HG03095 (cell line): Measurements from ENCODE around the gene NEURL1.
"Not testable (repeated sequence)": the region's sequence is repeated elsewhere in the genome, so short reads cannot be mapped to it uniquely, and the experiment has no call there.

Source experiments
- ATAC-seq: cut with Tn5 transposase; IDR thresholded peaks from one replicate; pipeline ENCODE4 v1.9.1; 2021; ENCODE audit warnings: moderate library complexity; ENCODE audit not compliant: unreplicated experiment

Gene NEURL1

GRCh38 chr10:103620891-103621782 is 127.6 kb downstream of the NEURL1 start:
- no peak for ATAC-seq

GRCh38 chr10:103621783-103622125 is 128.2 kb downstream of the NEURL1 start:
- no peak for ATAC-seq

DNA sequence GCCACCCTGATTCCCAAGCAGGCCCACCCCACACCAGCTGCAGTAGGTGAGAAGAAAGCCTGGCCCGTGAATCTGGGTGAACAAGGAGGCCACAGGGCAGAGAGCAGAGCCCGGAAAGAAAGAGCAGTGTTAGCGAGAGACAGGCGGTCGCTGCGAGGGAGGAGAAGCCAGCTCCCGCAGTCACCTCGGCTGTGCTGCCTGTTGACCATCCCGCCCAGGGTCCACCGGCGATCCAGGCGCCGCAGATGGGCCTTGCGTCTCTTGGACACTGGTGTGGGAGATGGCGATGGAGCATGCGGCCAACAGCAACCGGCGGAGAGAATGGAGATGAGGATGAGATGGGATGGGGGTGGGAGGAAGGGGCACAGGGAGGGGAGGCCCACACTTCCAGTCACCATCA is 128.8 kb downstream of the NEURL1 start:
- no peak for ATAC-seq

- no peak for ATAC-seq
These were observed 129.6 kb downstream of the NEURL1 start for GRCh38 chr10:103622935-103623574.

- ATAC-seq: no peak
These were observed 132.7 kb downstream of the NEURL1 start for GRCh38 chr10:103626178-103626577.

DNA sequence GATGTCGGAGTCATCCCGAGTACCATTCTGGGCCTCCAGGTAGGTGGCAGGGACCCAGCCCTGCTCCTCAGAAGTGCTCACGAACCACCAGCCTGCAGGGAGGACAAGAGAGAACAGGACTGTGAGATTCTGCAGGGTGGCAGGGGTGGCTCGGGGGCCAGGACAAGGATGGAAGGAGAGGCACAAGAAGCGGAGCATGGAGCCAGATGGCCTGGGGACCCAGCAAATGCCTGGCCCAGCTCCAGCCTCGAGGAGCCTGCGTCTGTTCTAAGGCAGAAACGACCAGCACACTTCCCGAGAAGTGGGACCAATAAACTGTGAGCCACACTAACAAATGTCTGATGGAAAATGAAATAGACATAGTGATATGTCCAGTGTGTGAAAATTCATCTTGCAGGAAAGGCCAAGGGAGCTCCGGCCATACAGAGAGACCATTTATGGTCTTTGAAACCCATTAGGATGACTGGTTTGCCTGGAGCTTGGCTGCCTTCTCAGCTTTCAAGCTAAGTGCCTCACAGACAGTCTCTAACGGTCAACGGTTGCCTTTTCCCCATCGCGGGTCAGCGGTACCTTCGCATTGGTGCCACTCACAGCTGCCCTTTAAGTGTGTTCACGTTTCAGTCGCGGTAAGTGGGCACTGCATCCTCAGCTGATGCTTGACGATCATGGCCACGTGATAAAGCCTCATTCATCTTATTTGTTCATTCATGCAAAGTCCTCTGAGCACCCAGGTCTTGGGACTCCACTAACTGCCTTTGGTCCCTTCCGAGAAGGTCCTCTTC is 133.8 kb downstream of the NEURL1 start:
- no peak for ATAC-seq

GRCh38 chr10:103627893-103628292 is 134.4 kb downstream of the NEURL1 start:
- ATAC-seq: no peak

DNA sequence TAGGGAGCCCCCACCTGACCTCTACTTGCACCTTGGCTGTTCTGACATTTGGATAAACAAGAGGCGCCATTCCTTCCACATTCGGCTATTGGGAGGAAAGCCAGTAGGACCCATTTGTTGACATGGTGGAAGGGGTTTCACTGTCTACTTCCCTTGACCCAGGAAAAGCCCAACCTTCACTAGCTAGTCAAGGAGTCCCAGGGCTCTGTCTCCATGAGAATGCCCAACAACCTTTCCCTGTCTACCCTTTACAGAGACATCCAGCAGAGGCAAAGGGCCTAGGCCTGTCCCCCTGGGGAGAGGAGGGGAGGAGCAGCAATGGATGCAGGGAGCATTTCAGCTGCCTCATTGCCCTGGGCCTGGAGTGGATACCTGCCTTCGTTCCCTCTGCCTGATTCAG is 136.1 kb downstream of the NEURL1 start:
- ATAC-seq: no peak

DNA sequence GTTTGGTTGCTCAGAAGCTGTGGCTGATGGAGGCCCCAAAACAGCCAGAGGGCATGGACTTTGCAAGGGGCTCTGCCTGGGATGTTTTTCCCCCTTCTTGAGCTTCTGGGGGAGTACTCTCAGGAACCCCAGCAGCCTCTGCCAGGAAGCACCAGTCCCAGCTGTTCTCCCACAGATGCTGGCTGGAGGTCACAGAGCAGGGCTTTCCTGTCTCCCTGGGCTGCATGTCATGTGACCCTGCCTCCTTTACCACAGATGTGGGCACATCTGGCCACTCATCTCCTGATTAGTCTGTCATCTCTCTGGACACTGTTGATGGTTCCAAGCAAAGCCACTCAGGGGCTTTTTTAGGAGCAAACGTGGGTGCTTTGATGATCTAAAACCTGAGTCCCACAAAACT is 136.7 kb downstream of the NEURL1 start:
- ATAC-seq: no peak

DNA sequence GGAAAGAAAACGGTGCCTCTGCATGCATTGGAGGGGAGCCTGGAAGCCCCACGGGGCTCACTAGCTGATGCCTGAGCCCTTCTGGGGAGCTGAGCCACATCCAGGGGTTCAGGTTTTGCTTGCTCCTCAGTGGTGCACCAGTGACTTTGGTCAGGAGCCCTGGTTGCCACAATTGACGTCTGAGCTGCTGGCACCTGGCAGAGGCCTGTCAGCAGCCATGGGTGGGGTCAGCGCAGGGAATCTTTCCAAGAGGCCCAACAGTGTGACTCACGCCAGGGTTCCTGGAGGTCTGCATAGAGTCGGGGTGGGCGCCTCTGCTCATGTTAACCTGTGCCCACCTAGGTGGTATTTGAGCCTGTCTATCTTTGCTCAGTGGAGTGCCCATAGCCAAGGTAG is 138.7 kb downstream of the NEURL1 start:
- ATAC-seq: no peak

GRCh38 chr10:103632871-103633270 is 139.4 kb downstream of the NEURL1 start:
- not testable (repeated sequence) for ATAC-seq

DNA sequence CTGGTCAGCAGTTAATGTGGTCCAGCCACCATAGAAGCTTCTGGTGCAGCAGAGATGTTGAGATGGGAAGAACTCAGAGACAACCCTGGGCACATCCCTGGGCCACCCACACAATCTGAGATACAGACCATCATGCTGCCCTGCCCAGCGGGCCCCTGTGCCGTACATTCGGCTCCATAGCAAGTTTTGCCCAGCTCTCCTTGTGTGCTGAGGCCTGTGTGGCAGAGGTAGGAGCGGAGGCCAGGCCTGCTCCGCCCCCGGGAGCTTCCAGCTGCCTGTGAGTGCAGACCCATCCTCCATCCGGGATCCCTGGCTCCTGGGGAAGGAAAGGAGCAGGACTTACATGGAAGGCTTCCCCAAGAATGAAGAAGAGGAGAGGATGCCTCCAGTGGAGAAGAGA is 140.3 kb downstream of the NEURL1 start:
- ATAC-seq: no peak

- ATAC-seq: no peak
These were observed 142.1 kb downstream of the NEURL1 start for GRCh38 chr10:103635580-103635979.

- no peak for ATAC-seq
These were observed 143.0 kb downstream of the NEURL1 start for GRCh38 chr10:103636492-103636891.

DNA sequence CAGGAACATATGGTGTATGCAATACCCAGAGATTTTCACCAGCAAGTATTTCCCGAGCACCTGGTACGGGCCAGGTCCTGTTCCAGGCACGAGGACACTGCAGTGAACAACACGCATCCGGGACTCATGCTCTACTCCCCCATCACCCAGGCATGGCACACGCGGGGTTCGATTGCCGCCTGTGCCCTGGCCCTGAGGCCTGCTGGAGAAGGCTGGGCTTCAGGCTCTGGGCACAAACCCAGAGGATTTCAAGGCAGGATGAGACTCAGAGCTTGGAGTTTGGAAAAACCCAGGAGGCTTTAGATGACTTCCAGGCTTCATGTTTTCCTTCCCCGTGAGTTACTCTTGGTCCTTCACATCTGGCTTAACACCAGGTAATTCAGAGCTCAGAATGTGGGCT is 143.5 kb downstream of the NEURL1 start:
- no peak for ATAC-seq

DNA sequence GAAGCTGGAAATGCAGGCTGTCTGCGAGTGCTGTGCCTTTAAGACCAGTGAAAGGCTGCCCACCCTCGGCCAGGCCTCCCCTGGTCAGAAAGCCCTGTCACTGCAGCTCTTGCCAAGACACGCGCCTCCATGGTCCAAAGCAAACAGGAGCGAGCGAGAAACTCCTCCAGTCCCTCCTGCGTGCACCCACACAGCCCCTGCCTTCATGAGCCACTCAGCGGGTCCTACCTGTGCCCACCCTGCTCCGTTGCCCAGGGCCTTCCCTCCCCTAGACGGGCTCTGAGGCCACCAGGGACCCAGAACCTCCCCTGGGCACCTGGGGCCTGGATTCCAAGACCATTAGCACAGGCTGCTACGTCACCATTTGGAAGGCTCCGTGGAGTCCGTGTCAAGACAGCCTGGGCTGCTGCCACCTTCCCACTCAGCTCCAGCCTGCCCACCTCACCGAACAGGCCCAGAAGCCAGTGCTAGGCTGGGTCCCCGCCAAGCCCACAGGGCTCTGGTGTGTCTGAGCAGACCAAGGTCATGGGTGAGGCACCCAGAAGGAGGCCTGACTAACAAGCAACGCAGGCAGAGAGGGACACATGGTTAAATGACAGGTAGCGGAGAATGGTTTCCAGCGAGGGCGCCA is 144.5 kb downstream of the NEURL1 start:
- no peak for ATAC-seq

GRCh38 chr10:103638948-103639347 is 145.4 kb downstream of the NEURL1 start:
- ATAC-seq: no peak

DNA sequence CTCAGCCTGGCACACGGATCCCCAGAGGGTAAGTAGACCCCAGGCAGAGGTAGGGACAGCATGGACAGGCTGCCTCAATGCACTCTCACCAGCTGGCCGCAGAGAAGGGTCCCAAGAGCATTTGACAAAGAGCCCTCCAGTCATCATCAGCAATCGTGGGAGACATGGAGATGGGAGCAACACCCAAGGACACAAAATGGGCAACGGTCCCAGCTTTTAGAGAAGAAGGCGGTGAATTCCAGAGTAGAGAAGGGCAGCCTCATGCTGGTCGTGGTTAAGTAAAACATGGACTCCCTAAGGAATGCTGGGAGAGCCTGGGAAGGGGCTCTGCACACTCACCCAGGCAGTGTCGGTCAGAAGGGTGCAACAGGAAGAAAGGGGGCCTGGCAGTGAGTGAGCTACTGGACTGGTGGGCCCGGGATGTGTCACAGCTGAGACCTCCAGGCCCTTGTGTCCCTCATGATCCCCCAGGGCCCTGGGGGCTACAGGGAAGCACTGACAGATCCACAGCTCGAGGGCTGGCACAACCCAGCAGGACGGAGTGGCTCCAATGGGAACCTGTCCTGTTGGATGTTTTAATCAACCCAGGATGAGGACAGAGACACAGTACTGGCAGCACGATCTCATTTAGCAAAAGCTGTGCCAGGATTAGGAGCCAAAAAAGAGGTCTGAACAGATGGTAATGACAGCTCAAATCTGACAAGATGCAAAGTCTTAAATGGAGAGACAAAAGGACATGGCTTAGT is 147.1 kb downstream of the NEURL1 start:
- no peak for ATAC-seq

DNA sequence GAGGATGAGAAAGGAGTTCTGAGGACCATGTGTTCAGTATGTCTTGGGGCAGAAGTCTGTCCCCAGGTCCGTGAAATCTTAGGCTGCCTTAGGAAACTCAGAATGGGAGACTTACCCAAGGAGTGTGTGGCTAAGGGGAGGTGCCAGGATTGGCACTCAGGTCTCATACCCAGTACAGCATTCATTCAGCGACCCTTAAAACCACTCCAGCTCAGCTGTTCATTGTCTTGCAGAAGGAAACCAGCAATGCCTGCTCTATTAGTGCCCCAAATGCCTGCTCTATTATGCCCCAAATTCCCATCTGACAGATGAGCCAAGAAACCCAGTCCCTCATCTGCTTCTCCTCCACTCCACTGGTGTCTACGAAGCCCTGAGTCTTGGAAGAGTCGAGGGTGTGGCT is 147.8 kb downstream of the NEURL1 start:
- no peak for ATAC-seq
